ENCODE results near the gene ADIPOR2.
"Not testable (repeated sequence)": the region's sequence is repeated elsewhere in the genome, so short reads cannot be mapped to it uniquely, and the experiment has no call there.

The ADIPOR2 gene

DNA sequence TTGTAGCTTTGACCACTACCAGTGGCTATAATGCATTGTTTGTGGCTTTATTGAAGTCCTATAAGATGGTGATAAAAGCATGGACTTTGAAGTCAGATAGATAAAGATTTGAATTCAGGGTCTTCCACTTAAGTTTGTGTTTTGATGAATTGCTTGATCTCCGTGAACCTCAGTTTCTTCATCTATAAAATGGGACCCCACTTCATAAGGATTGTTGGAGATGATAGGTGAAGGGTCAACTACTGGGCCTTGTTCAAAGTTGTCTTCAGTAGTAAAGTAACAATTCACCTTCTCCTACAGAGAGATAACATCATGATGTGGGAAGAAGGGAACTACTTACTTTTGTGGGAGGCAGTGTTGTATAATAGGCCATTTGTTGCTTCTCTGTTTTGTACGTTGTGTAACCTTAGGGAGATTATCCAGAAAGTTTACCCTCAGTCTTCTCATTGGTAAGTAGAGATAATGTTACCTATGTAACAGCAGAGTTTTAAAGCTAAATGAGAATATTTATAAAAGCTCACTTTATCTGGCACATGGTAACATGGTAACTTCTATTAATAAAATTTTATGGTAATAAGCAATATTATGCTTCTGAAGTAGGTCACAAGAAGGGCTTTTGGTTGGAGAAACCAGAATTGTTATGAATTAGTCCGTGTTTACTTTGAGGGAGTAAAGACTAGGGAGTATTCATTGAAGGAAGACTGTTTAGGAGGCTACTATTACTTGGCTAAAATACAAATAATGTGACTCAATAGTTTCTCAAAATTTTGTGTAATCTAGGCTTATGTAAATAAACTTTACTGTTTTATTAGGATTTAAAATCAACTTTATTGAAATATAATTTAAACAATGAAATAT is 15.1 kb downstream of the ADIPOR2 start:
- DNase-seq, result no peak

DNA sequence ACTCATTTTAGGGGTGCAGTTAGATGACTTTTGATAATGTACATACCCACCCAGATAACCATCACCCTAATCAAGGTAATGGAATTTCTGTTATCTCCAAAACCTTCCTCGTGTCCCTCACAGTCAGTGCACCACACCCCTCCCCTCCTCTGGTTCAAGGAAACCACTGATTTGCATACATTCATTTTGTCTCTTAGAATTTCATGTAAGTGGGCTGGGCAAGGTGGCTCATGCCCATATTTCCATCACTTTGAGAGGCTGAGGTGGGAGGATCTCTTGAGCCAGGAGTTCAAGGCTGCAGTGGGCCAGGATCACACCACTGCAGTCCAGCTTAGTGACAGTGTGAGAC is 15.7 kb downstream of the ADIPOR2 start:
- DNase-seq, result no peak

DNA sequence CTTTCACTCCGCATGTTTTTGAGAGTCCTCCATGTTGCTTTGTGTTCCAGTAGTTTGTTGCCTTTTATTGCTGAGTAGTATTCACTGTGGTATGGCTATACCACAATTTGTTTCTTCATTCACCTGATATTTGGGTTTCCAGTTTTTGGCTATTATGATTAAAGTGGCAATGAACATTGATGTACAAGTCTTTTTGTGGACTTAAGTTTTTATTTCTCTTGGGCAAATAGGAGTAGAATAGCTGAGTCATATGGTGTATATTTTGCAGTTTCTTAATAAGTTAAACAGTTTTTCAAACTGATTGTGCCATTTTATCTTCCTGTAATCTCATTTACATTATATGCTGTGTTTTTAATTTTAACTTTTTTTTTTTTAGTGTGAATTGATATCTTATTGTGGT is 16.2 kb downstream of the ADIPOR2 start:
- no peak for DNase-seq

DNA sequence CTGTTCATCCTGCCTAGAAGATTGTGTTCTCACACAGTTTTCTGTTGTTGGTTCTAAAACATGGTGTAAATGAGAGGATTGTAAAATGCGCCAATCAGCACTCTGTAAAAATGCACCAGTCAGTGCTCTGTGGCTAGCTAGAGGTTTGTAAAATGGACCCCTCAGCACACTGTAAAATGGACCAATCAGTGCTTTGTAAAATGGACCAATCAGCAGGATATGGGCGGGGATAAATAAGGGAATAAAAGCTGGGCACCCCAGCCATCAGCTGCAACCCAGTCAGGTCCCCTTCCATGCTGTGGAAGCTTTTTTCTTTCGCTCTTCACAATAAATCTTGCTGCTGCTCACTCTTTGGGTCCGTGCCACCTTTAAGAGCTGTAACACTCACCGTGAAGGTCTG is 19.1 kb downstream of the ADIPOR2 start:
- DNase-seq, result not testable (repeated sequence)

DNA sequence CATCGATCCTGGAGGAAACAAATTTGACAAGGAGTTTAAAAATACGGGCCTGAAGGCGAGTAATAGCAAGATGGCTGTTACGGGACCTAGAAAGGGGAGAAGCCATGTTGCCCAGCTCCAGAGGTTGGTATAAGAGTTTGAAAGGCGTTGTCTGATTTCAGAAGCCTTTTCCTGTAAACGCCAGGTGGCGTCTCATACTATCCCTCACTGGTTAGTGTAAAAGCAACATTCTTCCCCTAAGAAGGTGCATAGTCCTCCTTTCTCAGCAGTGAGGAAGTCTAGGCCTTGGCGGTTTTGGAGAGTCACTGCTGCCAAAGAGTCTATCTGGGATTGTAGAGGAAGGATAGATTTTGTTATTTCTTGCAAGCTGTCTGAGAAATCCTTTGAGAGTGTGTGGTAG is 20.0 kb downstream of the ADIPOR2 start:
- DNase-seq, result not testable (repeated sequence)

DNA sequence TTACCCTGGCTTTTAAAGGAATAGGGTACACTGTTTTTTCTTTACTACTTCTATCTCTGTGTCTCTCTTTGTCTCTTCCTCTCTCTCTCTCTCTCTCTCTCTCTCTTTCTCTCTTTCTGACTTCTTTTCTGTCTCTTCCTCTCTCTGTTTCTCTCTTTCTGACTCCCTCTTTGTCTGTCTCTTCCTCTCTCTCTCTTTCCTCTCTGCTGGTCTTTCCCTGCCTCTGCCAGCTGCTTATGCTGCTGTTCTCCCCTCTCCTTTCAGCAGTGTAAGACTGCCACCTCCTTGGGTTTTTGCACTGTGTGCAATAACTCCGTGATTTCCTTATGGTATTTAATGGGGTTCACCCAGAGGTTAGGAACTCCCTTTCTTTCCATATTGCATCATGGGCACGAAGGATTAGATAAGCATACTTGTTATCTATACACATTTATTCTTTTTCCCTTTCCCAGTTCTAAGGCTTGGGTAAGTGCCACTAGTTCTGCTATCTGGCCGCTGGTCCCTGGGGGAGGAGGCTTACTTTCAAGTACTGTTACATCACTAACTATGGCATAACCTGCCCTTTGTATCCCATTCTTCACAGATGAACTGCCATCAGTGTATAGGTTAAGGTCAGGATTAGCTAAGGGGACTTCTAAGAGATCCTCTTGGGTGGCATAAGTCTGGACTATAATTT is 20.8 kb downstream of the ADIPOR2 start:
- not testable (repeated sequence) for DNase-seq

DNA sequence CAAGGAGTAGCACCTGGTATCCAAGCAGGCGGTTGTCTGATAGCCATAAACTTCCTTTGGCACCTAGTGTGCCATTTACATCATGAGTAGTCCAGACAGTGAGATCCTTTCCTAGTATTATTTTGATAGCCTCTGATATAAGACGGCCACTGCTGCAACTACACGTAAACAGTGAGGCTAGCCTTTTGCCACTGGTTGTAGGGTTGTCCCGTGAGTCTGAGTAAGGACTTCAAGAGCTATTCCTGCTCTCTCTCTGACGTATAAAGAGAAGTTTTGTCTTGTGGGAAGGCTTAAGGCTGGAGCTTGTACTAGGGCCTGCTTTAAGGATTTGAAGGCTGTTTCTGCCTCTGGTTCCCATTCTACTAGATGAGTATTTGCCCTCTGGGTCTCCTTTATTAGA is 21.4 kb downstream of the ADIPOR2 start:
- DNase-seq, result not testable (repeated sequence)

DNA sequence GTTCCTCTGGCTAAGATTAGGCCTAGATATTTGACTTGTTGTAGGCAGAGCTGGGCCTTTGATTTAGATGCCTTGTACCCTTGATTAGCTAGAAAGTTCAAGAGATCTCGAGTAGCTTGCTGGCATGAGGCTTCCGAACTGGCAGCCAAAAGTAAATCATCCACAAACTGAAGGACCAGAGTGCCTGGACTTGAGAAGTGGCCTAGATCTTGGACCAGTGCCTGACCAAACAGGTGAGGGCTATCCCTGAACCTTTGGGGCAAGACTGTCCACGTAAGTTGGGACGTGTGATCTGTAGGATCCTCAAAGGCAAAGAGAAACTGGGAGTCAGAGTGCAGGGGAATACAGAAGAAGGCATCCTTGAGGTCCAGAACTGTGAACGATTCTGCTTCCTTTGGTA is 22.0 kb downstream of the ADIPOR2 start:
- not testable (repeated sequence) for DNase-seq

DNA sequence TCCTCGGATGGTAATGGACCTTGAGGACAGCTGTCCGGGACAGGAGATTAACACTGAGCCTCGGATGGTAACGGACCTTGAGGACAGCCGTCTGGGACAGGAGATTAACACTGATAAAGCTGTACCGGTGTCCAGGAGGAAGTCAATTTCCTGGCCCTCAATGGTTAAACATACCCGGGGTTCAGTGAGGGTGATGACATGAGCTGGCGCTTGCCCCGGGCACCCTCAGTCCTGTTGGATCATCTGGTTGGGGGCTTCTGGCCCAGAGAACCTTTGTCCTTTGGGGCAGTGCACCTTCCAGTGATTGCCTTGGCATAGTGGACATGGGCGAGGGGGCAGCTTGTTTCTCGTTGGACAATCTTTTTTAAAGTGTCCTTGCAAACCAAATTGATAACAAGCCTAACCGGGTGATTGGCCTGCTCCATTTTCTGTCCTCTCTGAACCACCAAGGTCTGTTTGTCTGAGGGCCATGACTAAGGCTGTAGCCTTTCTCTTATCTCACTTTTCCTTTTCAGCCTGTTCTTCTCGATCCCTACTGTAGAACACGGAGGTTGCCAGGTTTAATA is 23.0 kb downstream of the ADIPOR2 start:
- DNase-seq, result not testable (repeated sequence)

DNA sequence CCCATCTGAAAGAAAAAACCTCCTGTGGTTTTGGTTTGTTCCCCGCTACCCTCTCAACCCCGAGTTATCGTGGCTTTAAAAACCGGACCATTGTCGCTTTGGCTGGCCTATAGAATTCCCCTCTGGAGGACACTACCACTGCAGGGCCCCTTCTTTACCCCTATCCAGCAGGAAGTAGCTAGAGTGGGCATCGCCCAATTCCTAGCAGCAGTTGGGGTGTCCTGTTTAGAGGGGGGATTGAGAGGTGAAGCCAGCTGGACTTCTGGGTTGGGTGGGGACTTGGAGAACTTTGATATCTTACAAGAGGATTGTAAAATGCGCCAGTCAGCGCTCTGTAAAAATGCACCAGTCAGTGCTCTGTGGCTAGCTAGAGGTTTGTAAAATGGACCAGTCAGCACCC is 24.6 kb downstream of the ADIPOR2 start:
- DNase-seq, result not testable (repeated sequence)

DNA sequence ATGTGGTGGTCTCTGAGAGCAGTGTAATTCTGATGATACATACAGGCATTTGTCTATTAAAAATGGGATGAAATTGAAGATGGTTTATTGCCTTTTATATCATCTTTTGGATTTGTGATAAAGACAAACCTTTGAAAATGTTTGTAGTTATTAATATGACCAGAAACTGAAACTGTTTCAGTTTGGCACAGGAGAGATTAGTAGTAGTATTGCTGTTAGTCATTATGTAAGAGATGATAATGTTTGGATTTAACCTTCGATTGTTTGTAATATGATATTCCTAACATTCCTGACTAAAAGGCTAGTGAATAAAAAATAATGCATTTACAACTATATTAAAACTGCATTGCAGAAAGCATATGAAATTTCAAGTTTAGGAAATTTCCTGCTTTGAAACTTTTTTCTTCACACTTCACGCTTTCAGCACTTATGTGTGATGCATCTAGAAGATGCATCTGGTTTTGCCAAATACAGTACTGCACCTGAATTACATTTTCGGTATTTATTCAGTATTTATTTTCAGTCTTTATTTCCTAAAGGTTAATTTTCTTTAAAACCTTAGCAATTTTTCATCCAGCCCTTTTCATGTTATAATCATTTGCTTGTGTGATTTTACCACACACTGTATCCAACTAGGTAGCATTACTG is 25.5 kb downstream of the ADIPOR2 start:
- DNase-seq, result no peak

DNA sequence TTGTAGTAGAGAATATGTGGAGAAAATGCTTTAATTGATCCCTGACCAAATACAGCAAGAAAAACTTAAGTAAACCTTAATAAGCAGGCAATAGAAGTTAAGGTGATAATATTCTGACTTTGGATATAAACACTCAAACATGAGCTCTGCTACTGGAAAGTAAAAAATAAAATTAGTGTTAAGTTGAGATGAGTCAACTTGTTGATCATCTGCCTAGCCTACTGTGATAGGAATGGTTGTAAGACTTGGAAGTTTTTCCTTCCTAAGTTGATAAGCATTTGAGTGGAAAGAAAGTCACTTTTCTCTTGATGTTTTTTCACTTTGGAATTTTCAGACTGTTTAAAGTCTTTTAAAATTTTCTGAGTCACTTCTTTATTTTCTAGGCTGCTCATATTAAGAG is 26.0 kb downstream of the ADIPOR2 start:
- no peak for DNase-seq

DNA sequence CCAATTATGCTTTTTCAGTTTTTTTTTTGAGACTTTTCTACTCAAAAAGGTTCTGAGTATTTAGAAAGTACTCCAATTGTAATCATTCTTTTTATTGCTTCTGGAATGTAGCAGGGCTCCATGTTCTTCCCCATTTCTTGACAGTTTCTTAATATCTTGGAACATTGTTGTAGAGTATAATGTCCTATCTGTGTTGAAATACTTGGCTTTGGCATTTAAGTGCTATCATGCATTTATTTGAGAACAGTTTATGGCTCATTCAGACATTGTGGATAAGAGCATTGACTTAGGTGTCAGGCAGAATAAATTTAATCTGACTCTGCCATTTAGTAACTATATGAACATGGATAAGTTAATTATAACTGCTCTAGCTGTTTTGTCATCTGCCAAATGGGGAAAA is 28.3 kb downstream of the ADIPOR2 start:
- DNase-seq, result no peak

DNA sequence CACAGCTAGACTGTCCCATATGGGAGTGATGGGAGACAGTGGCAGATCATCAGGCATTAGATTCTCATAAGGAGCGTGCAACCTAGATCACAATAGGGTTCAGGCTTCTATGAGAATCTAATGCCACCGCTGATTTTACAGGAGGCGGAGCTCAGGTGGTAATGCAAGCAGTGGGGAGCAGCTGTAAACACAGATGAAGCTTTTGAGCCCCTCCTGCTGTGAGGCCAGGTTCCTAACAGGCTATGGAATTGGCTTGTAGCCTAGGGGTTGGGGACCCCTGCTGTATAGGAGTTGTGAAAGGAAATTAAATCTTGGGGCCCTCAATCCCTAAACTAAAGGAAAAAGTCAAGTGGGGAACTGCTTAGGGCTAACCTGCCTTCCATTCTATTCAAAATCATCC is 29.6 kb downstream of the ADIPOR2 start:
- DNase-seq, result no peak

DNA sequence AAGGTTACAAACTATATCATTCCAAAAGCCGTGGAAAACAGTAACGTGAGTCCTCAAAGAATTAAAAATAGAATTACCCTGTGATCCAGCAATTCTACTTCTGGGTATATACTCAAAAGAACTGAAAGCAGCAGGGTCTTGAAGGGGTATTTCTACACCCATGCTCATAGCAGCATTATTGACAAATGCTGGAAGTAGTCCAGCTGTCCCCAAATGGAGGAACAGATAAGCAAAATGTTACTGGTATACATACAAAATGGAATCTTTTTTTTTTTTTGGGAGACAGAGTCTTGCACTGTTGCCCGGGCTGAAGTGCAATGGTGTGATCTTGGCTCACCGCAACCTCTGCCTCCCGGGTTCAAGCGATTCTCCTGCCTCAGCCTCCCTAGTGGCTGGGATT is 32.9 kb downstream of the ADIPOR2 start:
- no peak for DNase-seq

DNA sequence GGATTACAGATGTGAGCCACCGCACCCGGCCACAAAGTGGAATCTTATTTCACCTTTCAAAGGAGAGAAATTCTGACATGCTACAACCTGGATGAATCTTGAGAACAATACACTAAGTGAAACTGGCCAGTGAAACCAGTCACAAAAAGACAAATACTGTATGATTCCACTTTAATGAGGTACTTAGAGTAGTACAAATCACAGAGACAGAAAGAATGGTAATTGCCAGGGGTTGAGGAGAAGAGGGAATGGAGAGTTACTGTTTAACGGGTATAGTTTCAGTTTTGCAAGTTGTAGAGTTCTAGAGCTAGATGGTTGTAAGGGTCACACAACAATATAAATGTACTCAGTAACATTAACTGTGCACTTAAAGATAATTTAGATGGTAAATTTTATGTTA is 33.4 kb downstream of the ADIPOR2 start:
- DNase-seq, result no peak

DNA sequence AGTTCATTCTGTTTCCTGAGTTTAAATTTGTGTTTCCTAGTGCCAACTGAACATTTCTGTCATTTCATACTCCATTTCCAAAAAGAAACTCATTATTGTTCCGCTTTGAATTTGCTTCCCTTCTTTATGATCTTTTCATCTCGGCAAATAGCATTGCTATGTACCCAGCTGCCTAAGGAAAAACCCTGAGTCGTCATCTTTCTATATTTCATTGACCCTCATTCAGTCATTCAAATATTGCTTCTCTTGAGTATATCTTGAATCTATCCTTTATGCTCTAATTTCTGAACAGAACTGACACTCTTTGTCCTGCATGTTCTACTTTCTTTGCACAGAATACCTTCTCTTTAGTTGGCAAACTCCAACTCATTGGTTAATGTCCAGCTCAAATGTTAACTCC is 35.9 kb downstream of the ADIPOR2 start:
- DNase-seq, result no peak

DNA sequence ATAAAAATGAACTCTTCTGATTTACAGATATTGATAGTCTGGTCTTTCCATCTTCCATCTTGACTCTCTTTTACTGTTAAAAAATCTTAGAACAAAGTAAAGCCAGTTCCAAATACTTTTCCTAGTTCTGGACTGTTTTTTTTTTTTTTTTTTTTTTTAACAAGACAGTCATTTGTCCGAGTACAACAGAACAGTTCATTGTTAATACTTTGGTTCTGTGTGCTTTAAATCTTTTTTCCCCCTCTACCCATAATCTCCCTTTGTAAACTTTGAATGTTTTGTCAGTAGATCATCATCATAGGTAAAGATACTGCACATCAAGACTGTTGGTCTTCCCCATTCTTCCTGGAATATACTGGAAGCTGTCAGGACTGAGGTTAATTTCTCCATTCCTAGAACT is 38.0 kb downstream of the ADIPOR2 start:
- DNase-seq, result no peak

DNA sequence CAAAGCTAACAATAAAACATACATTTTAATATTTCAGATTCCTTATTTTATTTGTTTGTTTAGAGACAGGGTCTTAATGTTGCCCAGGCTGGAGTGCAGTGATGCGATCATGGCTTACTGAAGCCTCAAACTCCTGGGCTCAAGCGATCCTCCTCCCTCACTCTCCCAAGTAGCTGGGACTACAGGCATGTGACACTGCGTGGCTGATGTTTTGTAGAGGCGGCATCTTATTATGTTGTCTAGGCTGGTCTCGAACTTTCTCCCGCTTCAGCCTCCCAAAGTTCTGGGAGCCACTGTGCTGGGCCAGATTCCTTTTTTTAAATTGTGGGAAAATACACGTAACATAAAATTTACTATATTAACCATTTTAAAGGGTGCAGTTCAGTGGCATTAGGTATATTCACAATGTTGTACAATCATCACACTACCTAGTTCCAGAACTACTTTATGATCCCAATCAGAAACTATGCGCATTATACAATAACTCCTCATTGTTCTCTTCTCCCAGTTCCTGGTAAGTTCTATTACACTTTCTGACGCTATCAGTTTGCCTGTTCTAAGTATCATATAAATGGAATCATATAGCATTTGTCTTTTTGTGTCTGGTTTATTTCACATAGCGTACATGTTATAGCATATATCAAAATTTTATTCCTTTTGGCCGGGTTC is 40.3 kb downstream of the ADIPOR2 start:
- DNase-seq, result no peak

DNA sequence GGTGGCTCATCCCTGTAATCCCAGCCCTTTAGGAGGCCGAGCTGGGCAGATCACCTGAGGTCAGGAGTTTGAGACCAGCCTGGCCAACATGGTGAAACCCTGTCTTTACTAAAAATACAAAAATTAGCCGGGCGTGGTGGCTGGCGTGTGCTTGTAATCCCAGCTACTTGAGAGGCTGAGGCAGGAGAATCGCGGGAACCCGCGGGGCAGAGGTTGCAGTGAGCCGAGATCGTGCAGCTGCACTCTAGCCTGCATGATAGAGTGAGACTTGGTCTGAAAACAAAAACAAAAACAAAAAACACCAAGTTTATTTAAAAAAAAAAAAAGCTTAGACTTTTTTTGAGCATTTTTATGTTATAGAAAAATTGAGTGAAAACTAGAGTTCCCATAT is 40.8 kb downstream of the ADIPOR2 start:
- DNase-seq, result not testable (repeated sequence)

DNA sequence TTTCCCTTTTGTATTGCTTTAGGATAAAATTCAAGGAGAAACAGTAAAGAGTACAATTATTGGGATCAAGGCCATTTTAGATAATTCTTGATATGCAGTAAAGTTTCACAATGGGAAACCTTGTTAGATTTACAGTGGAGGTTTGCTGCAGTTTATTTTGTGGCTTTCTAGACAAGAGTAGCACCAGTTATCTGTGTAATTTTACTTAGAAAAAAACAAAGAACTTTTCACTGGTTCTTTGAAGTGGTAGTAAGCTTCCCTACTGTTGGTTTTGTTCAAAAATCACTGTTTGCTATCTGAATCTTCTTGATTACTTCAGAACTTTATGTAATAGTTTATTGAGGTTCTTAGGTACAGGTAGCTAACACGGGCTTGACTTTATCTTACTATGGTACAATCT is 42.0 kb downstream of the ADIPOR2 start:
- no peak for DNase-seq

DNA sequence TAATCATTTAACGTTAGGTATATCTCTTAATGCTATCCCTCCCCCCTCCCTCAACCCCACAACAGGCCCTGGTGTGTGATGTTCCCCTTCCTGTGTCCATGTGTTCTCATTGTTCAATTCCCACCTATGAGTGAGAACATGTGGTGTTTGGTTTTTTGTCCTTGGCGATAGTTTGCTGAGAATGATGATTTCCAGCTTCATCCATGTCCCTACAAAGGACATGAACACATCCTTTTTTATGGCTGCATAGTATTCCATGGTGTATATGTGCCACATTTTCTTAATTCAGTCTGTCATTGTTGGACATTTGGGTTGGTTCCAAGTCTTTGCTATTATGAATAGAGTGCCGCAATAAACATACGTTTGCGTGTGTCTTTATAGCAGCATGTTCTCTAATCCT is 42.8 kb downstream of the ADIPOR2 start:
- not testable (repeated sequence) for DNase-seq

DNA sequence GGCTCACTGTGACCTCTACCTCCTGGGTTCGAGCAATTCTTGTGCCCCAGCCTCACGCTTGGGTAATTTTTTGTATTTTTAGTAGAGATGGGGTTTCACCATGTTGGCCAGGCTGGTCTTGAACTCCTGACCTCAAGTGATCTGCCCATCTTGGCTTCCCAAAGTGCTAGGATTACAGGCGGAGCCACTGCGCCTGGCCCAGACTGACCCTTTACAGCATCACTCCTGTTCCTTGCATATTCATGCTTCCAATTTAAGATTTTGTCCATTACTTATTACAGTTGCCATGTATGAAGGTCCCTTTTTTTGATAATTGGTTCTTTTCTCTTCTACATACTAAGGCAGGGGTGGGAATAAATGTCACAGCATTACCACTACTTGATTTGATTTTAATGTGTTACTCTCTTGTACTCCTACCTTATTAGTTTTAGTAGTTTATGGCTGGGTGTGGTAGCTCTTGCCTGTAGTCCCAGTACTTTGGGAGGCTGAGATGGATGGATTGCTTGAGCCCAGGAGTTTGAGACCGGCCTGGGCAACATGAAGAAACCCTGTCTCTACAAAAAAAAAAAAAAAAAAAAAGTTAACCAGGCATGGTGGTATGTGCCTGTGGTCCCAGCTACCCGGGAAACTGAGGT is 46.9 kb downstream of the ADIPOR2 start:
- no peak for DNase-seq

All from SW 1271 (cell line).